SU-DHL-6 (cell line): ENCODE measurements around the gene ZNF662.

Source experiments
- H2AFZ ChIP-seq: fragments of 200-600 bp; sonication (generic); 2 replicates; pipeline ENCODE4 v1.6.1; 2014; ENCODE audit warnings: low read depth, mild to moderate bottlenecking, moderate library complexity, mixed read lengths, antibody characterized with exemption, low read length; ENCODE audit not compliant: severe bottlenecking
- H3F3A ChIP-seq: fragments of 200-600 bp; shearing (Covaris generic); 2 replicates; pipeline ENCODE4 v1.6.0; 2016; ENCODE audit warnings: antibody characterized with exemption, mild to moderate bottlenecking; ENCODE audit not compliant: insufficient read depth
- H3K27ac ChIP-seq: fragments of 200-600 bp; sonication (generic); 2 replicates; pipeline ENCODE4 v1.5.1; 2016; ENCODE audit warnings: low read depth, mild to moderate bottlenecking, low read length, moderate library complexity, mixed read lengths
- H3K27me3 ChIP-seq: fragments of 200-600 bp; sonication (generic), shearing (Covaris generic); 2 replicates; pipeline ENCODE4 v1.6.0; 2014; ENCODE audit warnings: mild to moderate bottlenecking, low read length
- H3K36me3 ChIP-seq: fragments of 200-600 bp; sonication (generic); 2 replicates; pipeline ENCODE4 v1.6.1; 2014; ENCODE audit warnings: mild to moderate bottlenecking, low read length, mixed read lengths
- H3K4me2 ChIP-seq: fragments of 300-600, 200-600 bp; shearing (Covaris generic), sonication (generic); 2 replicates; pipeline ENCODE4 v1.6.0; 2014; ENCODE audit warnings: low read length, low read depth, mild to moderate bottlenecking; ENCODE audit not compliant: poor library complexity, severe bottlenecking
- H3K4me3 ChIP-seq: fragments of 200-600 bp; sonication (generic); 2 replicates; pipeline ENCODE4 v1.5.1; 2014; ENCODE audit warnings: antibody characterized with exemption, low read length, mild to moderate bottlenecking, mixed read lengths; ENCODE audit not compliant: insufficient read depth, poor library complexity, severe bottlenecking
- H3K79me2 ChIP-seq: fragments of 200-600 bp; sonication (generic); 2 replicates; pipeline ENCODE4 v1.6.1; 2014; ENCODE audit warnings: mild to moderate bottlenecking, low read length, moderate library complexity; ENCODE audit not compliant: insufficient read depth
- H3K9ac ChIP-seq: fragments of 200-600 bp; sonication (generic); 2 replicates; pipeline ENCODE4 v1.7.0; 2014; ENCODE audit warnings: mild to moderate bottlenecking, low read length
- H3K9me2 ChIP-seq: fragments of 200-600 bp; sonication (generic); replicated peaks from 2 replicates; pipeline ENCODE4 v1.6.1; 2014; ENCODE audit warnings: low read length; ENCODE audit not compliant: insufficient read depth
- H3K9me3 ChIP-seq: fragments of 200-600 bp; sonication (generic); 2 replicates; pipeline ENCODE4 v1.6.1; 2014; ENCODE audit warnings: low read length, mixed read lengths; ENCODE audit not compliant: insufficient read depth
- H4K20me1 ChIP-seq: fragments of 200-600 bp; sonication (generic); 2 replicates; pipeline ENCODE4 v1.6.1; 2014; ENCODE audit warnings: low read depth, mild to moderate bottlenecking, antibody characterized with exemption, low read length, moderate library complexity, mixed read lengths
- EZH2phosphoT487 ChIP-seq: fragments of 200-600 bp; sonication (generic), shearing (Covaris generic); conservative IDR thresholded peaks from 2 replicates; pipeline ENCODE4 v1.6.1; 2018; ENCODE audit warnings: mild to moderate bottlenecking, antibody characterized with exemption, low read length, moderate library complexity, mixed read lengths
- TF ChIP-seq, protein P1 (sequence below): fragments of 200-600 bp; sonication (generic); IDR thresholded peaks from one replicate; pipeline ENCODE4 v1.5.1; 2017; ENCODE audit warnings: antibody characterized with exemption, mild to moderate bottlenecking, low read length, moderate library complexity; ENCODE audit not compliant: insufficient read depth, poor library complexity, severe bottlenecking

The ZNF662 gene

GRCh38 chr3:42892169-42892568, 13.8 kb upstream of the ZNF662 start:
- H3K9me3 ChIP-seq: no peaks in the 10 kb centered on the region
- H3K36me3 ChIP-seq: no peaks in the 10 kb centered on the region
- no peak overlapping the region for H3K27ac ChIP-seq
- no peaks in the 10 kb centered on the region for H3F3A ChIP-seq
- no peak overlapping the region for H2AFZ ChIP-seq
- no peak overlapping the region for H3K9ac ChIP-seq
- no peaks in the 10 kb centered on the region for H3K79me2 ChIP-seq
- H3K4me3 ChIP-seq: no peak overlapping the region
- no peak overlapping the region for H3K4me2 ChIP-seq
- H4K20me1 ChIP-seq: no peaks in the 10 kb centered on the region
- no peaks in the 10 kb centered on the region for H3K27me3 ChIP-seq
- no peaks in the 10 kb centered on the region for H3K9me2 ChIP-seq
- TF ChIP-seq, protein P1, sequence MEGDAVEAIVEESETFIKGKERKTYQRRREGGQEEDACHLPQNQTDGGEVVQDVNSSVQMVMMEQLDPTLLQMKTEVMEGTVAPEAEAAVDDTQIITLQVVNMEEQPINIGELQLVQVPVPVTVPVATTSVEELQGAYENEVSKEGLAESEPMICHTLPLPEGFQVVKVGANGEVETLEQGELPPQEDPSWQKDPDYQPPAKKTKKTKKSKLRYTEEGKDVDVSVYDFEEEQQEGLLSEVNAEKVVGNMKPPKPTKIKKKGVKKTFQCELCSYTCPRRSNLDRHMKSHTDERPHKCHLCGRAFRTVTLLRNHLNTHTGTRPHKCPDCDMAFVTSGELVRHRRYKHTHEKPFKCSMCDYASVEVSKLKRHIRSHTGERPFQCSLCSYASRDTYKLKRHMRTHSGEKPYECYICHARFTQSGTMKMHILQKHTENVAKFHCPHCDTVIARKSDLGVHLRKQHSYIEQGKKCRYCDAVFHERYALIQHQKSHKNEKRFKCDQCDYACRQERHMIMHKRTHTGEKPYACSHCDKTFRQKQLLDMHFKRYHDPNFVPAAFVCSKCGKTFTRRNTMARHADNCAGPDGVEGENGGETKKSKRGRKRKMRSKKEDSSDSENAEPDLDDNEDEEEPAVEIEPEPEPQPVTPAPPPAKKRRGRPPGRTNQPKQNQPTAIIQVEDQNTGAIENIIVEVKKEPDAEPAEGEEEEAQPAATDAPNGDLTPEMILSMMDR: no peak
- no peak for TF ChIP-seq EZH2phosphoT487

- Histone ChIP-seq H3K9me3 (no peaks in the 10 kb centered on the region), H3K79me2 (no peaks in the 10 kb centered on the region), H3K36me3 (no peaks in the 10 kb centered on the region), H3K4me3 (no peak overlapping the region), H3K27me3 (no peaks in the 10 kb centered on the region), H3K9me2 (no peaks in the 10 kb centered on the region), H2AFZ (no peak overlapping the region), H3K27ac (no peak overlapping the region), H3K4me2 (no peak overlapping the region), H4K20me1 (no peaks in the 10 kb centered on the region), H3F3A (no peaks in the 10 kb centered on the region), H3K9ac (no peak overlapping the region)
- TF ChIP-seq EZH2phosphoT487: no peak
- TF ChIP-seq, protein P1: no peak
These were observed 13.1 kb upstream of the ZNF662 start for GRCh38 chr3:42892807-42893206.

GRCh38 chr3:42894698-42895579, 11.0 kb upstream of the ZNF662 start:
- TF ChIP-seq, protein P1: no peak
- TF ChIP-seq EZH2phosphoT487: no peak
- no peak overlapping the region for H3K9ac ChIP-seq
- no peak overlapping the region for H3K4me2 ChIP-seq
- H2AFZ ChIP-seq: no peak overlapping the region
- no peaks in the 10 kb centered on the region for H3K79me2 ChIP-seq
- no peaks in the 10 kb centered on the region for H3K9me2 ChIP-seq
- no peaks in the 10 kb centered on the region for H3K27me3 ChIP-seq
- H3K4me3 ChIP-seq: no peak overlapping the region
- no peaks in the 10 kb centered on the region for H3F3A ChIP-seq
- no peaks in the 10 kb centered on the region for H3K36me3 ChIP-seq
- H3K9me3 ChIP-seq: no peaks in the 10 kb centered on the region
- H4K20me1 ChIP-seq: no peaks in the 10 kb centered on the region
- H3K27ac ChIP-seq: no peak overlapping the region
